SK-N-SH (cell line): ENCODE data around the gene TTC23. TPM values are rescaled to one million over a fixed set of nuclear protein-coding genes. Genes with fewer than 3 reads are reported as not detected.

Source experiments
- CTCF ChIA-PET: fragments of 300-600, 350-600 bp; formaldehyde crosslinking; extraction: SDS; loops from one replicate; lab custom pipeline; 2021; lab: Yijun Ruan, JAX
- POLR2A ChIA-PET: fragments of 350-600 bp; sonication (Branson Sonifier 250); formaldehyde crosslinking; extraction: SDS; loops from one replicate; lab custom pipeline; 2020; ENCODE audit warnings: antibody characterized with exemption, inconsistent platforms; lab: Yijun Ruan, JAX
- DNase-seq: peaks from one replicate; pipeline ENCODE4 v3.0.0; 2012
- H2AFZ ChIP-seq: fragments of 200-600 bp; sonication (generic); 2 replicates; pipeline ENCODE4 v1.8.1; 2016; ENCODE audit warnings: antibody characterized with exemption, mild to moderate bottlenecking, low read depth
- H3F3A ChIP-seq: fragments of 200-600 bp; sonication (generic); replicated peaks from 2 replicates; pipeline ENCODE3; 2016; ENCODE audit warnings: antibody characterized with exemption, mild to moderate bottlenecking; ENCODE audit not compliant: insufficient read depth
- H3K27ac ChIP-seq, 2 experiments: fragments of 200-500 bp in 1 of 2; fragments of 200-600 bp in 1 of 2; sonication (Bioruptor generic) in 1 of 2; sonication (generic), shearing (Covaris generic) in 1 of 2; 2 replicates each; pipeline versions ENCODE4 v1.5.1 to v1.6.1; 2014 to 2016; ENCODE audit warnings: low read depth in 2 of 2, inconsistent platforms in 1 of 2, low read length in 1 of 2, mild to moderate bottlenecking in 1 of 2, mixed read lengths in 1 of 2
- H3K27me3 ChIP-seq: fragments of 200-600 bp; sonication (generic), shearing (Covaris generic); 2 replicates; pipeline ENCODE4 v1.6.1; 2016; ENCODE audit warnings: mixed run types; ENCODE audit not compliant: insufficient read depth
- H3K36me3 ChIP-seq, 2 experiments: fragments of 200-500 bp in 1 of 2; fragments of 200-600 bp in 1 of 2; sonication (Bioruptor generic) in 1 of 2; sonication (generic) in 1 of 2; replicated peaks in 1 of 2; 2 replicates each; pipeline versions ENCODE3 to v1.5.1; 2014 to 2016; ENCODE audit warnings: low read length in 1 of 2, mild to moderate bottlenecking in 1 of 2; ENCODE audit not compliant: insufficient read depth in 2 of 2, control insufficient read depth in 1 of 2
- H3K4me1 ChIP-seq, 2 experiments: fragments of 200-500 bp in 1 of 2; fragments of 200-600 bp in 1 of 2; sonication (Bioruptor generic) in 1 of 2; sonication (generic), shearing (Covaris generic) in 1 of 2; 2 replicates each; pipeline versions ENCODE4 v1.5.1 to v1.6.1; 2014 to 2016; ENCODE audit warnings: low read depth in 1 of 2, low read length in 1 of 2, mixed run types in 1 of 2; ENCODE audit not compliant: insufficient read depth in 2 of 2, control insufficient read depth in 1 of 2
- H3K4me2 ChIP-seq: fragments of 200-600 bp; sonication (generic), shearing (Covaris generic); 2 replicates; pipeline ENCODE4 v1.6.1; 2017; ENCODE audit warnings: mixed run types
- H3K4me3 ChIP-seq, 2 experiments: fragments of 200-500 bp in 1 of 2; fragments of 200-600 bp in 1 of 2; sonication (Bioruptor generic) in 1 of 2; sonication (generic), shearing (Covaris generic) in 1 of 2; 2 replicates each; pipeline versions ENCODE4 v1.5.1 to v1.8.1; 2014 to 2016; ENCODE audit warnings: low read depth in 2 of 2, inconsistent platforms in 1 of 2, low read length in 1 of 2, mild to moderate bottlenecking in 1 of 2, mixed read lengths in 1 of 2, moderate library complexity in 1 of 2
- H3K79me2 ChIP-seq: fragments of 200-600 bp; sonication (generic); 2 replicates; pipeline ENCODE4 v1.8.1; 2017; ENCODE audit warnings: mild to moderate bottlenecking; ENCODE audit not compliant: insufficient read depth
- H3K9ac ChIP-seq: fragments of 200-600 bp; sonication (generic); 2 replicates; pipeline ENCODE4 v1.6.1; 2017; ENCODE audit warnings: mixed run types
- H3K9me2 ChIP-seq: fragments of 200-600 bp; sonication (generic); 2 replicates; pipeline ENCODE4 v1.6.1; 2017; ENCODE audit warnings: mixed run types
- H3K9me3 ChIP-seq: fragments of 200-600 bp; sonication (generic); 2 replicates; pipeline ENCODE4 v1.6.1; 2017; ENCODE audit warnings: mixed run types, mild to moderate bottlenecking, moderate library complexity
- H4K20me1 ChIP-seq: fragments of 200-600 bp; sonication (generic); 2 replicates; pipeline ENCODE4 v1.6.1; 2017; ENCODE audit warnings: mild to moderate bottlenecking, mixed run types; ENCODE audit not compliant: insufficient read depth
- CHD2 ChIP-seq: fragments of 150-350 bp; IDR thresholded peaks from 2 replicates; pipeline ENCODE4 v1.6.1; 2018; ENCODE audit warnings: low read length; ENCODE audit not compliant: partially characterized antibody
- ELF1 ChIP-seq: IDR thresholded peaks from 2 replicates; pipeline ENCODE4 v1.4.0; 2012
- EZH2phosphoT487 ChIP-seq: fragments of 200-600 bp; sonication (generic); IDR thresholded peaks from 2 replicates; pipeline ENCODE4 v1.6.1; 2017; ENCODE audit warnings: low read depth, mixed run types, mild to moderate bottlenecking, antibody characterized with exemption, moderate library complexity, borderline replicate concordance
- FOSL2 ChIP-seq: IDR thresholded peaks from 2 replicates; pipeline ENCODE4 v1.4.0; 2012; ENCODE audit warnings: low read depth, mild to moderate bottlenecking, moderate library complexity, borderline replicate concordance
- FOXJ3 ChIP-seq: sonication (generic); formaldehyde crosslinking; IDR thresholded peaks from 2 replicates; pipeline ENCODE4 v1.5.1; 2020; ENCODE audit warnings: mild to moderate bottlenecking, missing genetic modification reagents
- FOXM1 ChIP-seq: IDR thresholded peaks from 2 replicates; pipeline ENCODE4 v1.4.0; 2012; ENCODE audit warnings: low read depth, mild to moderate bottlenecking
- GATA2 ChIP-seq: sonication (generic); formaldehyde crosslinking; IDR thresholded peaks from 2 replicates; pipeline ENCODE4 v1.5.0; 2020; ENCODE audit warnings: mild to moderate bottlenecking, missing genetic modification reagents
- MXI1 ChIP-seq: IDR thresholded peaks from 2 replicates; pipeline ENCODE4 v1.6.1; 2012; ENCODE audit warnings: mild to moderate bottlenecking, low read depth, low read length, improper control_type of control experiment
- POLR2AphosphoS5 ChIP-seq: IDR thresholded peaks from 2 replicates; pipeline ENCODE4 v1.6.1; 2012; ENCODE audit warnings: low read depth, low read length
- RAD21 ChIP-seq: IDR thresholded peaks from 2 replicates; pipeline ENCODE4 v1.6.1; 2012; ENCODE audit warnings: mild to moderate bottlenecking, low read length
- RXRA ChIP-seq: IDR thresholded peaks from 2 replicates; pipeline ENCODE4 v1.4.0; 2012; ENCODE audit warnings: low read depth, mild to moderate bottlenecking, borderline replicate concordance
- TAF1 ChIP-seq: IDR thresholded peaks from 2 replicates; pipeline ENCODE4 v1.6.1; 2012; ENCODE audit warnings: low read depth, mild to moderate bottlenecking, low read length, moderate library complexity, borderline replicate concordance
- TCF12 ChIP-seq: IDR thresholded peaks from 2 replicates; pipeline ENCODE4 v1.4.0; 2012
- TEAD4 ChIP-seq: IDR thresholded peaks from 2 replicates; pipeline ENCODE4 v1.4.0; 2012; ENCODE audit warnings: mild to moderate bottlenecking, borderline replicate concordance; ENCODE audit not compliant: insufficient read depth
- WGBS: methylation state at CpG from one replicate; pipeline ENCODE4 v1.1.6; 2017; ENCODE audit warnings: low lambda C conversion rate; 5-methylcytosine and 5-hydroxymethylcytosine counted together
- polyA plus RNA-seq, 3 experiments: library from polyadenylated mRNA; depleted of rRNA; stranded (reverse); fragments of >200 nt; gene quantifications; 2 replicates each; pipeline ENCODE4 v1.2.3, GENCODE V29; 2012
- TF ChIP-seq, protein P1 (sequence below): IDR thresholded peaks from 2 replicates; pipeline ENCODE4 v1.4.0; 2012; ENCODE audit warnings: low read depth, borderline replicate concordance
- TF ChIP-seq, protein P2 (sequence below): fragments of 200-600 bp; sonication (generic); IDR thresholded peaks from 2 replicates; pipeline ENCODE4 v1.6.1; 2017; ENCODE audit warnings: antibody characterized with exemption, mild to moderate bottlenecking, moderate library complexity

The TTC23 gene
- polyA plus RNA-seq, 1 of the 3 experiments (the other 2 are of a cell fraction): 0.79 TPM

DNA sequence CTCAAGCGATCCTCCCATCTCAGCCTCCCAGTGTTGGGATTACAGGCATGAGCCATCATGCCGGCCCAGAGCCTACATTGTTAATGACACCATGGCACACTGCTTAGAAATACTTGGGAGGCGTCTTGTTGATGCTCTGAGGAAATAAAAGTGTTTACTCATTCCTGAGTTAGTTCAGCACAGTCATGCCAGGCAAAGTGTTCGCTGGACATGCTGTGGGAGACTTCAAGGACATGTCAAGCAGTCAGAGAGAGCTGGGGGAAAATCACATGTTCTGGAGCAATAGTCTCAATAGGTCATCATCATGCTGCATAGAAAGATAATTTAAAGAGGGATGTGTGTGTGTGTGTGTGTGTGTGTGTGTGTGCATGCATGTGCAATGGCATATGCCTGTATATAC lies 37.5 kb downstream of the TTC23 start:
- H4K20me1 ChIP-seq: no peaks in the 10 kb centered on the region
- 85% methylated on average over 4 of the region's 4 CpGs for WGBS
- ChIA-PET CTCF (interaction anchor here (1.4 to 5.3 kb wide), 4 partner anchors 10 to 134 kb away, joined by 4 to 63 read pairs (median 17); partner anchors contain the start of gene SYNM), POLR2A (no interaction called here)
- H3K4me3 ChIP-seq: no peak overlapping the region
- H3K36me3 ChIP-seq: no peaks in the 10 kb centered on the region
- H3K9me3 ChIP-seq: no peaks in the 10 kb centered on the region
- 0 out of 2 replicates have a peak overlapping the region, but pooled peaks have one; percentile 7 for H3K4me2 ChIP-seq
- no peaks in the 10 kb centered on the region for H3K27me3 ChIP-seq
- peak overlapping the region in 1 of 2 experiments; percentile 49; a peak in 2 of 4 replicates for H3K27ac ChIP-seq
- TF ChIP-seq FOXJ3 (CRISPR knock-in tag): no peak
- TF ChIP-seq MXI1: no peak
- TF ChIP-seq, protein P1, sequence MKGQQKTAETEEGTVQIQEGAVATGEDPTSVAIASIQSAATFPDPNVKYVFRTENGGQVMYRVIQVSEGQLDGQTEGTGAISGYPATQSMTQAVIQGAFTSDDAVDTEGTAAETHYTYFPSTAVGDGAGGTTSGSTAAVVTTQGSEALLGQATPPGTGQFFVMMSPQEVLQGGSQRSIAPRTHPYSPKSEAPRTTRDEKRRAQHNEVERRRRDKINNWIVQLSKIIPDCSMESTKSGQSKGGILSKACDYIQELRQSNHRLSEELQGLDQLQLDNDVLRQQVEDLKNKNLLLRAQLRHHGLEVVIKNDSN: no peak
- no peak for TF ChIP-seq TAF1
- TF ChIP-seq POLR2AphosphoS5: no peak
- no peak for TF ChIP-seq RAD21
- TF ChIP-seq FOXM1: no peak
- TF ChIP-seq TEAD4: no peak
- TF ChIP-seq, protein P2, sequence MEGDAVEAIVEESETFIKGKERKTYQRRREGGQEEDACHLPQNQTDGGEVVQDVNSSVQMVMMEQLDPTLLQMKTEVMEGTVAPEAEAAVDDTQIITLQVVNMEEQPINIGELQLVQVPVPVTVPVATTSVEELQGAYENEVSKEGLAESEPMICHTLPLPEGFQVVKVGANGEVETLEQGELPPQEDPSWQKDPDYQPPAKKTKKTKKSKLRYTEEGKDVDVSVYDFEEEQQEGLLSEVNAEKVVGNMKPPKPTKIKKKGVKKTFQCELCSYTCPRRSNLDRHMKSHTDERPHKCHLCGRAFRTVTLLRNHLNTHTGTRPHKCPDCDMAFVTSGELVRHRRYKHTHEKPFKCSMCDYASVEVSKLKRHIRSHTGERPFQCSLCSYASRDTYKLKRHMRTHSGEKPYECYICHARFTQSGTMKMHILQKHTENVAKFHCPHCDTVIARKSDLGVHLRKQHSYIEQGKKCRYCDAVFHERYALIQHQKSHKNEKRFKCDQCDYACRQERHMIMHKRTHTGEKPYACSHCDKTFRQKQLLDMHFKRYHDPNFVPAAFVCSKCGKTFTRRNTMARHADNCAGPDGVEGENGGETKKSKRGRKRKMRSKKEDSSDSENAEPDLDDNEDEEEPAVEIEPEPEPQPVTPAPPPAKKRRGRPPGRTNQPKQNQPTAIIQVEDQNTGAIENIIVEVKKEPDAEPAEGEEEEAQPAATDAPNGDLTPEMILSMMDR: no peak
- no peak for TF ChIP-seq CHD2
- TF ChIP-seq RXRA: no peak
- no peak for TF ChIP-seq EZH2phosphoT487
- no peak for TF ChIP-seq GATA2 (CRISPR knock-in tag)
- TF ChIP-seq FOSL2: no peak
- TF ChIP-seq ELF1: no peak
- no peak for DNase-seq
- H3K9me2 ChIP-seq: no peaks in the 10 kb centered on the region
- no peaks in the 10 kb centered on the region for H3K79me2 ChIP-seq
- peaks cover 24% of the 10 kb centered on the region for H3F3A ChIP-seq
- H2AFZ ChIP-seq: peak overlapping the region; percentile 59; the same call in 1 of the 2 replicates
- no peak overlapping the region for H3K9ac ChIP-seq
- H3K4me1 ChIP-seq: peaks cover 0 to 6% of the 10 kb centered on the region in 2 experiments; a peak in 1 of 4 replicates

DNA sequence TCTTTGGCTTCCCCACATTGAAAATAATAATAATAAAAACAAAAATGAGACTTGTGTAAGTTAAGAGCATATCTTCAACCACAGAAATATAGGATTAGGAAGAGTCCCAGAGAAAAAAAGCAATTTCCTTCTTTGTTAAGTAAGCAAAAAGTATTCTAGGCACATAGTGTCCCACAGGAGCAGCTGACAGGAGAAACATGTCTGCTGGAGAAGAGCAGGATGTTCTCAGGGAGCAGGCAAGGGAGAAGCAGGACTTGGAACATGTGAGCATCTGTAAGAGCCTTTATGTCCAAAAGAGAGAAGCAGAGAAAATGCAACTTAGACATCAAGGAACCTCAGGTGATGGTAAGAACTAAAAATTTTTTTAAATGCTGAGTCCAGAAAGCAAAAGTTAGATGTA lies 39.0 kb downstream of the TTC23 start:
- Histone ChIP-seq H3K79me2 (no peaks in the 10 kb centered on the region), H3K9ac (no peak overlapping the region), H3K36me3 (peaks cover 0 to 5% of the 10 kb centered on the region in 2 experiments), H3K4me2 (no peak overlapping the region), H3K4me3 (no peak overlapping the region), H3K27me3 (no peaks in the 10 kb centered on the region), H3K4me1 (peaks cover 0 to 6% of the 10 kb centered on the region in 2 experiments; a peak in 1 of 4 replicates), H4K20me1 (no peaks in the 10 kb centered on the region), H3K9me3 (0 out of 2 replicates have a peak, but pooled peaks cover 5% of the 10 kb centered on the region), H3F3A (peaks cover 24% of the 10 kb centered on the region), H2AFZ (no peak overlapping the region), H3K27ac (no peak overlapping the region), H3K9me2 (no peaks in the 10 kb centered on the region)
- POLR2A ChIA-PET: no interaction called here
- no peak for TF ChIP-seq TCF12
- CTCF ChIA-PET: interaction anchor here (0.7 to 5.3 kb wide), 6 partner anchors 12 to 134 kb away, joined by 3 to 63 read pairs (median 4); partner anchors contain the start of gene SYNM
- DNase-seq: no peak
